ENCODE data around the gene NBEA.

Gene NBEA

GRCh38 chr13:35411059-35411744 is 469.1 kb downstream of the NBEA start:
- DNase-seq (ENCODE audit: low read depth): no peak
- TF ChIP-seq, protein P1, sequence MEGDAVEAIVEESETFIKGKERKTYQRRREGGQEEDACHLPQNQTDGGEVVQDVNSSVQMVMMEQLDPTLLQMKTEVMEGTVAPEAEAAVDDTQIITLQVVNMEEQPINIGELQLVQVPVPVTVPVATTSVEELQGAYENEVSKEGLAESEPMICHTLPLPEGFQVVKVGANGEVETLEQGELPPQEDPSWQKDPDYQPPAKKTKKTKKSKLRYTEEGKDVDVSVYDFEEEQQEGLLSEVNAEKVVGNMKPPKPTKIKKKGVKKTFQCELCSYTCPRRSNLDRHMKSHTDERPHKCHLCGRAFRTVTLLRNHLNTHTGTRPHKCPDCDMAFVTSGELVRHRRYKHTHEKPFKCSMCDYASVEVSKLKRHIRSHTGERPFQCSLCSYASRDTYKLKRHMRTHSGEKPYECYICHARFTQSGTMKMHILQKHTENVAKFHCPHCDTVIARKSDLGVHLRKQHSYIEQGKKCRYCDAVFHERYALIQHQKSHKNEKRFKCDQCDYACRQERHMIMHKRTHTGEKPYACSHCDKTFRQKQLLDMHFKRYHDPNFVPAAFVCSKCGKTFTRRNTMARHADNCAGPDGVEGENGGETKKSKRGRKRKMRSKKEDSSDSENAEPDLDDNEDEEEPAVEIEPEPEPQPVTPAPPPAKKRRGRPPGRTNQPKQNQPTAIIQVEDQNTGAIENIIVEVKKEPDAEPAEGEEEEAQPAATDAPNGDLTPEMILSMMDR (IDR thresholded peaks at IDR 0.05; ENCODE audit: insufficient read depth, low read depth, low read length, missing control alignments): no peak
- no peak overlapping the region for H3K4me3 ChIP-seq (ENCODE audit: low read length)

DNA sequence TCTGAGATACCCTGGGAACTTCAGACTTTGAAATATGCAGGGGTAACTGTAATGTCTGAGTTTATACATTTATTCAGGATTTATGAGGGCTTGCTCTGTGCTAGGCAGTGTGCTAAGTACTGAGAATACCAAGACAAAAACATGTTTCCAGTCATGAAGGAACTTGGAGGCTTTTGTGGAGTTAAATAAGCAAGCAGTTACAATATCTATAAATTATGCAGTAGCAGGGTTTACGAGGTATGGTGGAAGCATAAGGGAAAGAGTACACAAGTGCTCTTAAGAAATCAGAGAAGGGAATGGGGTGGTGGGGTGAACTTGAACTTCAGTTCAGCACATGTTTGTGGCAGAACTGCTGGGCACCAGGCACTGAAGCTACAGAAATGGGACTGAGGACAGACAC is 506.4 kb downstream of the NBEA start:
- no peak overlapping the region for H3K4me3 ChIP-seq (ENCODE audit: low read length)
- no peak for DNase-seq (ENCODE audit: low read depth)
- TF ChIP-seq, protein P1 (IDR thresholded peaks at IDR 0.05; ENCODE audit: insufficient read depth, low read depth, low read length, missing control alignments): no peak

DNA sequence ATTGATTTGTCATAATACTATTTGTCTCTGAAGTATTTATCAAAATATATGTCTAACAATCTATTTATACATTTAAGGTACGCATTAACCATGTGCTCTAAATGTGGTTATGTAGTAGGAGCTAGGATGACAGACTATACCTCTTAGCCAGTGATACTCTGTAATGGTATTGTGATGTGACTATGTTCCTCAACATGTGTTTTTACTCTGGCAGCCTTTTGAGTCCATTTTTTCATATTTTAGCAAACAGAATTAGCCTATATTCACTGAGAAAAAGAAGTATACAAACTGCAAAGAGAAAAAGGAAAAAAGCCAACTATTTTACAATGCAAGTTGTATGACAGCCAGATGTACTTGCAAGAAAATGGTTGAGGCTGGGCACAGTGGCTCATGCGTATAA is 507.8 kb downstream of the NBEA start:
- no peak for DNase-seq (ENCODE audit: low read depth)
- TF ChIP-seq, protein P1 (IDR thresholded peaks at IDR 0.05; ENCODE audit: insufficient read depth, low read depth, low read length, missing control alignments): no peak
- H3K4me3 ChIP-seq (ENCODE audit: low read length): no peak overlapping the region

DNA sequence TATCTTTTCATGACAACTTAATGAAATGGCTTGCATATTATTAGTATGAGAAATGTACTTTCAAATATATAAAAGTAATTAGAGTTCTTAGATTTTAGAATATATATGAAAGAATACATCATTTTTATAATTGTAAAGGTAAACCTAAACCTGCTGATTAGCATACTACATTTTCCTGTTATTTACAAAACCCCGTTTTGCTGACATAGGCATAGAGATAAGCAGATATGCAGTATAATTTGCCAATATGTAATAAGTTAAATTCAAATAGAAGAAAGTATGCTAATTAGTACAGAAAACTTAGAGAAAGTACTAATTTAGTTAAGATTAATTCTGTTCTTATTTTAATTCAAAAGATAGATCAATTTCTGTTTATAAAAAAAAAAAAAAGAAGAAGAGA is 513.0 kb downstream of the NBEA start:
- no peak overlapping the region for H3K4me3 ChIP-seq (ENCODE audit: low read length)
- TF ChIP-seq, protein P1 (IDR thresholded peaks at IDR 0.05; ENCODE audit: insufficient read depth, low read depth, low read length, missing control alignments): no peak
- DNase-seq (ENCODE audit: low read depth): no peak

DNA sequence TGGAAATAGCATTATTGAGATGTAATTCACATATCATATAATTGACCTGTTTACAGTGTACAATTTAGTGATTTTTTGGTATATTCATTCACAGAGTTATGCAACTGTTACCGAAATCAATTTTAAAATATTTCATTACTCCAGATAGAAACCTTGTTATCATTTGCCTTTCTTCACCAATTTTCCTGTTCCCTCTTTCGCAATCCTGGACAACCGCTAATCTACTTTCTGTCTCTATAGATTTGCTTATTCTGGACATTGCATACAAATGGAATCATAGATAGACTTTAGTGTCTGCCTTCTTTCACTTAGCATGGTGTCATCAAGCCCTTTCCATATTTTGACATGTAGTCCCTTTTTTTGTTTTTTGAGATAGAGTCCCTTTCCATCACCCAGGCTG is 515.2 kb downstream of the NBEA start:
- no peak for DNase-seq (ENCODE audit: low read depth)
- TF ChIP-seq, protein P1 (IDR thresholded peaks at IDR 0.05; ENCODE audit: insufficient read depth, low read depth, low read length, missing control alignments): no peak
- no peak overlapping the region for H3K4me3 ChIP-seq (ENCODE audit: low read length)

DNA sequence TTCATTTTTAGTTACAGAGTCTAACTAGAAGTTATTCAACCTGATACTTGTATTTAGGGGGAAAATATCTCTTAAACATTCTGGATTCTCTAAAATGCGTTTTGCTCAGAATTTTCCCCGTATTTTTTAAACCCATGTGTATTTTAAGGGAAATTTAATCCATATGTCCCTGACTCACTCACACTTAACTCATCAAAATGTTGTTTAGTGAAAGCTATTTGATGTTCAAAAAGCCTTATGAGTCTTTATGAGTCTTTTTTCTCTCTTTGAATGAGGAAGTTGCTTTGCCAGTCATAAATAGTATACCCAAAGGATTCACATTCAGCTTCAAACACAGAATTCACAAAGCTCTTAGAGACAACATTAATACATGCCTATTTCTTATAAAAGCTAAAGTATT is 518.0 kb downstream of the NBEA start:
- no peak for DNase-seq (ENCODE audit: low read depth)
- H3K4me3 ChIP-seq (ENCODE audit: low read length): no peak overlapping the region
- TF ChIP-seq, protein P1 (IDR thresholded peaks at IDR 0.05; ENCODE audit: insufficient read depth, low read depth, low read length, missing control alignments): no peak

- DNase-seq (ENCODE audit: low read depth): no peak
- H3K4me3 ChIP-seq (ENCODE audit: low read length): no peak overlapping the region
- TF ChIP-seq, protein P1 (IDR thresholded peaks at IDR 0.05; ENCODE audit: insufficient read depth, low read depth, low read length, missing control alignments): no peak
Measured at GRCh38 chr13:35465371-35465770, 523.3 kb downstream of the NBEA start.

Data from epithelial cell of esophagus (primary cell).